ENCODE results near the gene EMP3.

The EMP3 gene

DNA sequence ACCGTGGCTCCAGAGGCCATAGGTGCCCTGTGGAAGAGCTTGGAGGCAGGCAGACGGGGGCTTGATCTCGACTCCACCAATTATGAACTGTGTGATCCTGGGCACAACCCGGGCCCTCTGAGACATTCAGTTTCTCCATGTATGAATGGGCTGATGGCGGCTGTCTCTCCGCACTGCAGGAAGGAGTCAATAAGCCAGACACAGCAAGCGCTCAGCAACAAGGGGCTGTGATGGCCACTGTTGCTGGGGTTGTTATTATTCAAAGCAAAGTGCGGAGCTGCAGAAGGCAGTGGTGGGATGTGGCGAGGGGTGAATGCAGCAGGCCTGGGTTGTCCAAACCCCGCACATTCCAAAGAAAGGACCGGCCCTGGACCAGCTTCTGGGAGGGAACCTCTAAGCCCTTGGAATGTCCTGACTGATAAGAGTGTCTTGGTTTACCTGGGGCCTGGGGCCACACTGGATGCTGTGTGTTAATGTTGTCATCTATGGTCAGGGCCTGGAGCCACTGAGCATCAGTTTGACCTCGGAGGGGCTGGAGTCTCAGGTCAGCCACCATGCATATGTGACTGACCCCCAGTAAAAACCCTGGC is 30.1 kb downstream of the EMP3 start:
- no peak overlapping the region for H3K4me3 ChIP-seq (ENCODE audit: low read depth, low read length)
- TF ChIP-seq, protein P1, sequence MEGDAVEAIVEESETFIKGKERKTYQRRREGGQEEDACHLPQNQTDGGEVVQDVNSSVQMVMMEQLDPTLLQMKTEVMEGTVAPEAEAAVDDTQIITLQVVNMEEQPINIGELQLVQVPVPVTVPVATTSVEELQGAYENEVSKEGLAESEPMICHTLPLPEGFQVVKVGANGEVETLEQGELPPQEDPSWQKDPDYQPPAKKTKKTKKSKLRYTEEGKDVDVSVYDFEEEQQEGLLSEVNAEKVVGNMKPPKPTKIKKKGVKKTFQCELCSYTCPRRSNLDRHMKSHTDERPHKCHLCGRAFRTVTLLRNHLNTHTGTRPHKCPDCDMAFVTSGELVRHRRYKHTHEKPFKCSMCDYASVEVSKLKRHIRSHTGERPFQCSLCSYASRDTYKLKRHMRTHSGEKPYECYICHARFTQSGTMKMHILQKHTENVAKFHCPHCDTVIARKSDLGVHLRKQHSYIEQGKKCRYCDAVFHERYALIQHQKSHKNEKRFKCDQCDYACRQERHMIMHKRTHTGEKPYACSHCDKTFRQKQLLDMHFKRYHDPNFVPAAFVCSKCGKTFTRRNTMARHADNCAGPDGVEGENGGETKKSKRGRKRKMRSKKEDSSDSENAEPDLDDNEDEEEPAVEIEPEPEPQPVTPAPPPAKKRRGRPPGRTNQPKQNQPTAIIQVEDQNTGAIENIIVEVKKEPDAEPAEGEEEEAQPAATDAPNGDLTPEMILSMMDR (IDR thresholded peaks at IDR 0.05; ENCODE audit: low read depth, low read length, missing control alignments) = no peak
- DNase-seq (ENCODE audit: low read depth) = no peak

DNA sequence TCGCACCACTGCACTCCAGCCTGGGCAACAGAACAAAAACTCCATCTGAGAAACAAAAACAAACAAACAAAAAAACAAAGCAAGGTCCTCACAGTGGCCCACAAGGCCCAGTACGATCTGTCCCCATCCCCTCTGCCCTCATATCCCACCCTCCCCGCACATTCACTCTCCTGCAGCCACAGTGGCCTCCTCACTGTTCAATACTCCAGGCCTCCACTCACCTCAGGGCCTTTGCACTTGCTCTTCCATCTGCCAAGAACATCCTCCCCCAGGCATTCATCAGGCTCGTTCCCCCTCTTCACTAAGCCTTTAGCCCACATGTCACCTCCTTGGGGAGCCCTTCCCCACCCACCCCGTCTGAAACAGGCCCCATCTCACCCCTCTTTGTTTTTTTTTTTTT is 33.8 kb downstream of the EMP3 start:
- no peak overlapping the region for H3K4me3 ChIP-seq (ENCODE audit: low read depth, low read length)
- DNase-seq (ENCODE audit: low read depth) = no peak
- TF ChIP-seq, protein P1 (IDR thresholded peaks at IDR 0.05; ENCODE audit: low read depth, low read length, missing control alignments) = no peak

DNA sequence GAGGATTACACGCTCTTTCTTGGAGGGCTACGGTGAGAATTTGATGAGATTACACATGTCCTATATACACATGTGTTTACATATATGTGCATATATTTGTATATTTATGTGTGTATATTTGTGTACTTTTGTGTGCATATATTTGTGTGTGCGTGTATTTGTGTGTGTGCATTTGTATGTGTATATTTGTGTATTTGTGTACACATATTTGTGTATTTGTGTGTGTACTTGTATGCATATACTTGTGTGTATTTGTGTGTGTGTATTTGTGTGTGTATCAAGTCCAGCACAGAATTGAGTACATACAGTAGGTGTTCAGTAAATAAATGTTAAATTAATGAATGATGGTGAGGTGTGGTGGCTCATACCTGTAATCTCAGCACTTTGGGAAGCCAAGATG is 36.6 kb downstream of the EMP3 start:
- no peak for DNase-seq (ENCODE audit: low read depth)
- TF ChIP-seq, protein P1 (IDR thresholded peaks at IDR 0.05; ENCODE audit: low read depth, low read length, missing control alignments) = no peak
- no peak overlapping the region for H3K4me3 ChIP-seq (ENCODE audit: low read depth, low read length)

DNA sequence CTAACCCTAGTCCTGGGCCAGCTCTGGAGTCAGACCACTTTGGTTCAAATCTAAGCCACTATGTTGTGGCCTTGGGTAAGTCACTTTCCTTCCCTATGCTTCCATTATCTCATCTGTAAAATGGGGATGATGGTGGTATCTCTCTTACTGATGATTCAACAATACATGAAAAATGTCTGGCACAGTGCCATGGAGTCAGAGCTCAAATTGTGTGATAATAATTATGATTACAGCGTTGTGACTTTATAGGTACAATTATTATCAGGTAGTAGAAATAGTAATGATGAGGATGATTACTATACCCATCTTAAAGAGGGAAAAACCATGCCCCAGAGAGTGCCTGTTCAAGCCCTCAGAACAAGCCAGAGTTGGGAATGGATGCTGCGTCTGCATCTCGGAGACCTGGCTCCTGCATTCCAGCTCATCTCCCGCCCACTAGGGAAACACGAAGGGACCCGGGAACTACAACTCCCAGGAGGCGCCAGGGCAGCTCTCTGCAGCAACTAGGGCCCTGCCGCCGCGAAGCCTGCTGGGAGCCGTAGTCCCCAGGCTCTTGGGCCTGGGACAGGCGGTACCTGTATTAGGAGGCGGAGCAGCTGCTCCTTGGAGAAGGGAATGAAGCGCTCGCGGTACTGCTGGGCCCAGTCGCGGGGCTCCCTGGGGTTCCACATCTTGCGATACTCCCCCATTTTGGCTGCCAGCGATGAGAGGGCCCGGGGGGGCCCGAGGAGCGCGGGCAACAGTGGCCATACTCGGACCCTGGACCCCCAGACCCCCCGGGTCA is 37.6 kb downstream of the EMP3 start:
- TF ChIP-seq, protein P1 (IDR thresholded peaks at IDR 0.05; ENCODE audit: low read depth, low read length, missing control alignments) = peak; percentile 16
- peak; percentile 78 for DNase-seq (ENCODE audit: low read depth)
- peak overlapping the region; percentile 62 for H3K4me3 ChIP-seq (ENCODE audit: low read depth, low read length)

DNA sequence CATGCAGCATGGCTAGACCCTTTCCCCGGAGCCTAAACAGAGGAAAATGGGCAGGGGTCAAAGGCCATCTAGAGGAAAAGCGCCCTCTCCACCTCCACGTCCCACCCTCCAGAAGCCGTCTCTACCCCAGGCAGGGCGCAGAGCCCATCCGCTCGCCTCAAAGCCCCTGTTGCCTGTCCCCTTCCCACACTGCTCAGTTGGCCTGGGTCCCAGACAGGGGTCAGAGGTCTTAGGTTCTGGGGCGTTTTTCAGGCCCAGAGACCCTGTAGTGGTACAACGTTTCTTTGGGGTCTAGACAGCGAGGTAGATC is 38.1 kb downstream of the EMP3 start:
- peak overlapping the region; percentile 62 for H3K4me3 ChIP-seq (ENCODE audit: low read depth, low read length)
- DNase-seq (ENCODE audit: low read depth) = no peak
- TF ChIP-seq, protein P1 (IDR thresholded peaks at IDR 0.05; ENCODE audit: low read depth, low read length, missing control alignments) = no peak

DNA sequence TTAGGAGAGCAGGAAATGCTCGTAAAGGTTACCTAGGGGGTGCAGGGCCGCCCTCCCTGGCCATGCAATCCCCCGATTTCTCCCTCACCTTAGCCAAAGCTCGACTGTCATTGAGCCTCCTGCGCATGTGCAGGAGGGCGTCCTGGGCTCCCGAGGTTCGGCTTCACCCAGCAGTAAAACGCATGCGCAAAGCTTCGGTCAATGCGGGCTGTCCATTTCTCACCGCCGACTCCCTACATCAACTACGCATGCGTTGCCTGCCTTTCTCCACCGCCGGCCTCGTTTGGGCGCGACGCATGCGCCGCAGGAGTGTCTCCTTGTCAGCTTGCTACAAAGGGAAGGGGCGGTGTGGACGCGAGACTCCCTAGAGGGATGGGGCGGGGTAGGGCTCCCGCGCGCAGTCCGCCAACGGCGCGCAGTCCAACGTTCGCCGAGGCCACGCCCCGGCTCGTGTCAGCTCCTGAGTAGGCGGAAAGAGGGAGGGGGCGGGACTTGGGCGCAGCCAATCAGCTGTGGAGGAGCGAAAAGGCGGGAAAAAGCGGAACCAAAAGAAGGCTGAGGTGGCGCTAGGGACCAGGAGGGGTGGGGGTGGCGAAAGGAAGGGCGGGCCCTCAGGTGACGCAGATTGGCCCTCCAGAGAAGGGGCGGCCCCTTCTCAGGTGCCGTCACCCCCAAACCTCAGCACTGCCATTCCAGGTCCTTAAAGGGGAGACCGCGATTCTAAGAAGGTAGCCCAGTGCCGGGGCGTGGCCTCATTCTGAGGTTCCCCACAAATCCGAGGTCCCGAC is 38.7 kb downstream of the EMP3 start, which contains the start of the genes SYNGR4 and TMEM143:
Gene SYNGR4, plus strand, starts transcription at position 558 of the 788 bp plus-strand sequence. CDS start 1,476 bp downstream, outside the sequence.
Gene TMEM143, minus strand, starts transcription at position 131 of the 788 bp plus-strand sequence. Its CDS starts 20 bp downstream, at position 111.
- TF ChIP-seq, protein P1 (IDR thresholded peaks at IDR 0.05; ENCODE audit: low read depth, low read length, missing control alignments) = no peak
- peak within 1 kb of the TSS; percentile 62 for H3K4me3 ChIP-seq (ENCODE audit: low read depth, low read length)
- peak; percentile 98 for DNase-seq (ENCODE audit: low read depth)
